ENCODE results near the gene NAT9. TPM values are rescaled to one million over a fixed set of nuclear protein-coding genes. Genes with fewer than 3 reads are reported as not detected.
A peak's percentile ranks its signal among the peaks of the same experiment; 100 is the strongest.

Gene NAT9
- total and polyA plus RNA-seq, 4 donors: 12.1 to 59.9 (median 45.4) TPM

- DNase-seq: peak in 1 of 2 donors; percentile 58
- Histone ChIP-seq H3K4me1 (ENCODE audit: control insufficient read depth in 1 of 2, insufficient read depth in 2 of 2, low read length in 2 of 2) (no peaks in the 10 kb centered on the region), H3K4me3 (ENCODE audit: low read length in 2 of 2) (no peak overlapping the region), H3K36me3 (ENCODE audit: control insufficient read depth in 1 of 2, insufficient read depth in 2 of 2, low read length in 1 of 2) (no peaks in the 10 kb centered on the region), H3K9me3 (ENCODE audit: control insufficient read depth, low read length) (no peaks in the 10 kb centered on the region), H3K27ac (ENCODE audit: low read depth in 1 of 2, low read length in 2 of 2) (no peak overlapping the region), H3K27me3 (ENCODE audit: control insufficient read depth in 1 of 2, insufficient read depth in 2 of 2, low read length in 1 of 2) (no peaks in the 10 kb centered on the region)
- 2% methylated on average over 37 to 38 of the region's 38 CpGs for WGBS, 2 donors
- ATAC-seq (ENCODE audit: low FRiP score): peak; percentile 2
- intact Hi-C loops (cut with DNase I): no loop called here
Observed at GRCh38 chr17:74737299-74738050, 38.7 kb downstream of the NAT9 start.

GRCh38 chr17:74736513-74737298, 39.4 kb downstream of the NAT9 start, which contains the start of gene RAB37:
Gene RAB37, plus strand, starts transcription at chr17:74737256. Its CDS starts 17 bp downstream, at chr17:74737273.
- no peak within 1 kb of the TSS for H3K27ac ChIP-seq (ENCODE audit: low read depth in 1 of 2, low read length in 2 of 2)
- intact Hi-C loops (cut with DNase I): no loop called here
- WGBS, 2 donors: 1 to 2% methylated on average over 55 to 67 of the region's 67 CpGs
- H3K4me3 ChIP-seq (ENCODE audit: low read length in 2 of 2): no peak within 1 kb of the TSS
- ATAC-seq (ENCODE audit: low FRiP score): peak; percentile 58
- H3K27me3 ChIP-seq (ENCODE audit: control insufficient read depth in 1 of 2, insufficient read depth in 2 of 2, low read length in 1 of 2): no peaks in the 10 kb centered on the region
- no peaks in the 10 kb centered on the region for H3K36me3 ChIP-seq (ENCODE audit: control insufficient read depth in 1 of 2, insufficient read depth in 2 of 2, low read length in 1 of 2)
- DNase-seq: peak in 1 of 2 donors; percentile 58
- H3K4me1 ChIP-seq (ENCODE audit: control insufficient read depth in 1 of 2, insufficient read depth in 2 of 2, low read length in 2 of 2): no peaks in the 10 kb centered on the region
- no peaks in the 10 kb centered on the region for H3K9me3 ChIP-seq (ENCODE audit: control insufficient read depth, low read length)

GRCh38 chr17:74734256-74734655, 41.9 kb downstream of the NAT9 start:
- Histone ChIP-seq H3K27me3 (ENCODE audit: control insufficient read depth in 1 of 2, insufficient read depth in 2 of 2, low read length in 1 of 2) (no peaks in the 10 kb centered on the region), H3K9me3 (ENCODE audit: control insufficient read depth, low read length) (no peaks in the 10 kb centered on the region), H3K4me1 (ENCODE audit: control insufficient read depth in 1 of 2, insufficient read depth in 2 of 2, low read length in 2 of 2) (no peaks in the 10 kb centered on the region), H3K4me3 (ENCODE audit: low read length in 2 of 2) (no peak overlapping the region), H3K36me3 (ENCODE audit: control insufficient read depth in 1 of 2, insufficient read depth in 2 of 2, low read length in 1 of 2) (no peaks in the 10 kb centered on the region), H3K27ac (ENCODE audit: low read depth in 1 of 2, low read length in 2 of 2) (no peak overlapping the region)
- intact Hi-C loops (cut with DNase I): no loop called here
- WGBS, 2 donors: 89 to 90% methylated on average over 3 of the region's 3 CpGs
- DNase-seq: no peak
- no peak for ATAC-seq (ENCODE audit: low FRiP score)

GRCh38 chr17:74733365-74734122, 42.6 kb downstream of the NAT9 start:
- ATAC-seq (ENCODE audit: low FRiP score): no peak
- Histone ChIP-seq H3K36me3 (ENCODE audit: control insufficient read depth in 1 of 2, insufficient read depth in 2 of 2, low read length in 1 of 2) (no peaks in the 10 kb centered on the region), H3K4me1 (ENCODE audit: control insufficient read depth in 1 of 2, insufficient read depth in 2 of 2, low read length in 2 of 2) (no peaks in the 10 kb centered on the region), H3K9me3 (ENCODE audit: control insufficient read depth, low read length) (no peaks in the 10 kb centered on the region), H3K27me3 (ENCODE audit: control insufficient read depth in 1 of 2, insufficient read depth in 2 of 2, low read length in 1 of 2) (no peaks in the 10 kb centered on the region), H3K27ac (ENCODE audit: low read depth in 1 of 2, low read length in 2 of 2) (no peak overlapping the region), H3K4me3 (ENCODE audit: low read length in 2 of 2) (no peak overlapping the region)
- peak in 1 of 2 donors; percentile 22 for DNase-seq
- intact Hi-C loops (cut with DNase I): no loop called here
- WGBS, 2 donors: 53 to 61% methylated on average over 9 of the region's 9 CpGs

GRCh38 chr17:74732042-74732867, 43.9 kb downstream of the NAT9 start:
- WGBS, 2 donors: 76 to 77% methylated on average over 12 of the region's 12 CpGs
- ATAC-seq (ENCODE audit: low FRiP score): no peak
- Histone ChIP-seq H3K36me3 (ENCODE audit: control insufficient read depth in 1 of 2, insufficient read depth in 2 of 2, low read length in 1 of 2) (no peaks in the 10 kb centered on the region), H3K27me3 (ENCODE audit: control insufficient read depth in 1 of 2, insufficient read depth in 2 of 2, low read length in 1 of 2) (no peaks in the 10 kb centered on the region), H3K27ac (ENCODE audit: low read depth in 1 of 2, low read length in 2 of 2) (no peak overlapping the region), H3K4me1 (ENCODE audit: control insufficient read depth in 1 of 2, insufficient read depth in 2 of 2, low read length in 2 of 2) (no peaks in the 10 kb centered on the region), H3K9me3 (ENCODE audit: control insufficient read depth, low read length) (no peaks in the 10 kb centered on the region), H3K4me3 (ENCODE audit: low read length in 2 of 2) (no peak overlapping the region)
- intact Hi-C loops (cut with DNase I): no loop called here
- peak in 1 of 2 donors; percentile 34 for DNase-seq

GRCh38 chr17:74731347-74731605, 44.9 kb downstream of the NAT9 start:
- DNase-seq: peak in 1 of 2 donors; percentile 26
- intact Hi-C loops (cut with DNase I): no loop called here
- no peak for ATAC-seq (ENCODE audit: low FRiP score)
- no peaks in the 10 kb centered on the region for H3K9me3 ChIP-seq (ENCODE audit: control insufficient read depth, low read length)
- H3K36me3 ChIP-seq (ENCODE audit: control insufficient read depth in 1 of 2, insufficient read depth in 2 of 2, low read length in 1 of 2): no peaks in the 10 kb centered on the region
- no peak overlapping the region for H3K27ac ChIP-seq (ENCODE audit: low read depth in 1 of 2, low read length in 2 of 2)
- no peak overlapping the region for H3K4me3 ChIP-seq (ENCODE audit: low read length in 2 of 2)
- no peaks in the 10 kb centered on the region for H3K27me3 ChIP-seq (ENCODE audit: control insufficient read depth in 1 of 2, insufficient read depth in 2 of 2, low read length in 1 of 2)
- no peaks in the 10 kb centered on the region for H3K4me1 ChIP-seq (ENCODE audit: control insufficient read depth in 1 of 2, insufficient read depth in 2 of 2, low read length in 2 of 2)
- 75 to 81% methylated on average over 4 of the region's 4 CpGs for WGBS, 2 donors

GRCh38 chr17:74730491-74731346, 45.4 kb downstream of the NAT9 start:
- 78 to 81% methylated on average over 16 of the region's 16 CpGs for WGBS, 2 donors
- ATAC-seq (ENCODE audit: low FRiP score): no peak
- intact Hi-C loops (cut with DNase I): no loop called here

More at GRCh38 chr17:74730491-74731346, 45.4 kb downstream of the NAT9 start:
- no peaks in the 10 kb centered on the region for H3K4me1 ChIP-seq (ENCODE audit: control insufficient read depth in 1 of 2, insufficient read depth in 2 of 2, low read length in 2 of 2)
- H3K27ac ChIP-seq (ENCODE audit: low read depth in 1 of 2, low read length in 2 of 2): no peak overlapping the region
- H3K9me3 ChIP-seq (ENCODE audit: control insufficient read depth, low read length): no peaks in the 10 kb centered on the region
- H3K36me3 ChIP-seq (ENCODE audit: control insufficient read depth in 1 of 2, insufficient read depth in 2 of 2, low read length in 1 of 2): no peaks in the 10 kb centered on the region
- H3K27me3 ChIP-seq (ENCODE audit: control insufficient read depth in 1 of 2, insufficient read depth in 2 of 2, low read length in 1 of 2): no peaks in the 10 kb centered on the region
- no peak overlapping the region for H3K4me3 ChIP-seq (ENCODE audit: low read length in 2 of 2)
- peak in 1 of 2 donors; percentile 47 for DNase-seq

Measured in aorta (tissue), 5 donors.